Brain microvascular endothelial cell (primary cell): ENCODE data around the gene AMOTL1.

Experiments
- DNase-seq: peaks from one replicate; pipeline ENCODE4 v3.0.0-alpha.2; 2020
- H3K27ac ChIP-seq: fragments of 250-450 bp; sonication (Bioruptor Pico); 2 replicates; pipeline ENCODE4 v1.5.1; 2020; ENCODE audit warnings: mild to moderate bottlenecking, moderate library complexity
- H3K27me3 ChIP-seq: fragments of 250-450 bp; sonication (Bioruptor Pico); replicated peaks from 2 replicates; pipeline ENCODE4 v1.5.1; 2020; ENCODE audit warnings: mild to moderate bottlenecking
- H3K36me3 ChIP-seq: fragments of 250-450 bp; sonication (Bioruptor Pico); replicated peaks from 2 replicates; pipeline ENCODE4 v1.5.1; 2020; ENCODE audit warnings: mild to moderate bottlenecking
- H3K4me3 ChIP-seq: 2 replicates; pipeline ENCODE4 v1.5.1; 2011; ENCODE audit warnings: low read depth, mild to moderate bottlenecking, control low read depth, low read length, moderate library complexity
- in situ Hi-C: cut with HindIII; loops from 2 replicates; pipeline ENCODE4 v1.10.0; 2017; ENCODE audit warnings: low sequenced_read_pairs, low pct_ligation_motif_present
- TF ChIP-seq, protein P1 (sequence below): IDR thresholded peaks from 2 replicates; pipeline ENCODE4 v1.5.1; 2011; ENCODE audit warnings: low read depth, mild to moderate bottlenecking, moderate library complexity, low read length, control low read depth, inconsistent platforms; ENCODE audit errors: missing control alignments

The AMOTL1 gene

DNA sequence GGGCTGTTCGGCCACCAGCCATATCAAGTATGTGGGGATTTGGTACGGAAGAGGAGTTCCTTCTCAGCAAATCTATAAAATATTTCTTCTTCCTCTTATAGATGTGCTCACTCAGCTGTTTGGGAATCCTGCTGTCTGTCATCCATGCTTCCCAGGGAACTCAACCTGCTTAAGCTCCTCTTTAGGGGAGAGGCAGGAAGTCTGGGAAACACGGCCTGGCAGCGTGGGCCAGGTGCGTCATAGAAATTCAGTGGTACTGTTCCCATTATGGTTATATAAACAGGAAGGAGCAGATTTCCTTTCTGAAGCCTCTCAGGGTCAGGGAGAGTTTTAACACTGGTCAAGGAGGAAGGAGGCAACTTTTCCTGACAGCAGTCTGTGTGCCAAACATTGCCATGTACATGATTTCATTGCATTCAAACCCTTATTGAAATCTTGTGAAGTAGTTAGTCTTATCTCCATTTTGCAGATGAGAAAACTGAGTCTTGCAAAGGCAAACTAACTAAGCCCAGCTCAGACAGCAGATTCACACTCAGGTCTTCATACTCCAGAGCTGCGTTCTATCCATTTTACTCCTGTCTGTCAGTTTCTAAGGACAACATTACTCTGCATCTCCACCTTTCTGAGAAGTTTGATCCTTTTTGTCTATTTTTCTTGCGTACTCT, 35.4 kb upstream of the AMOTL1 start:
- in situ Hi-C loops, result no loop called here
- Histone ChIP-seq H3K27ac (peak overlapping the region; percentile 77), H3K36me3 (no peaks in the 10 kb centered on the region), H3K4me3 (no peak overlapping the region), H3K27me3 (no peaks in the 10 kb centered on the region)
- TF ChIP-seq, protein P1, sequence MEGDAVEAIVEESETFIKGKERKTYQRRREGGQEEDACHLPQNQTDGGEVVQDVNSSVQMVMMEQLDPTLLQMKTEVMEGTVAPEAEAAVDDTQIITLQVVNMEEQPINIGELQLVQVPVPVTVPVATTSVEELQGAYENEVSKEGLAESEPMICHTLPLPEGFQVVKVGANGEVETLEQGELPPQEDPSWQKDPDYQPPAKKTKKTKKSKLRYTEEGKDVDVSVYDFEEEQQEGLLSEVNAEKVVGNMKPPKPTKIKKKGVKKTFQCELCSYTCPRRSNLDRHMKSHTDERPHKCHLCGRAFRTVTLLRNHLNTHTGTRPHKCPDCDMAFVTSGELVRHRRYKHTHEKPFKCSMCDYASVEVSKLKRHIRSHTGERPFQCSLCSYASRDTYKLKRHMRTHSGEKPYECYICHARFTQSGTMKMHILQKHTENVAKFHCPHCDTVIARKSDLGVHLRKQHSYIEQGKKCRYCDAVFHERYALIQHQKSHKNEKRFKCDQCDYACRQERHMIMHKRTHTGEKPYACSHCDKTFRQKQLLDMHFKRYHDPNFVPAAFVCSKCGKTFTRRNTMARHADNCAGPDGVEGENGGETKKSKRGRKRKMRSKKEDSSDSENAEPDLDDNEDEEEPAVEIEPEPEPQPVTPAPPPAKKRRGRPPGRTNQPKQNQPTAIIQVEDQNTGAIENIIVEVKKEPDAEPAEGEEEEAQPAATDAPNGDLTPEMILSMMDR, result no peak
- DNase-seq, result peak; percentile 61

DNA sequence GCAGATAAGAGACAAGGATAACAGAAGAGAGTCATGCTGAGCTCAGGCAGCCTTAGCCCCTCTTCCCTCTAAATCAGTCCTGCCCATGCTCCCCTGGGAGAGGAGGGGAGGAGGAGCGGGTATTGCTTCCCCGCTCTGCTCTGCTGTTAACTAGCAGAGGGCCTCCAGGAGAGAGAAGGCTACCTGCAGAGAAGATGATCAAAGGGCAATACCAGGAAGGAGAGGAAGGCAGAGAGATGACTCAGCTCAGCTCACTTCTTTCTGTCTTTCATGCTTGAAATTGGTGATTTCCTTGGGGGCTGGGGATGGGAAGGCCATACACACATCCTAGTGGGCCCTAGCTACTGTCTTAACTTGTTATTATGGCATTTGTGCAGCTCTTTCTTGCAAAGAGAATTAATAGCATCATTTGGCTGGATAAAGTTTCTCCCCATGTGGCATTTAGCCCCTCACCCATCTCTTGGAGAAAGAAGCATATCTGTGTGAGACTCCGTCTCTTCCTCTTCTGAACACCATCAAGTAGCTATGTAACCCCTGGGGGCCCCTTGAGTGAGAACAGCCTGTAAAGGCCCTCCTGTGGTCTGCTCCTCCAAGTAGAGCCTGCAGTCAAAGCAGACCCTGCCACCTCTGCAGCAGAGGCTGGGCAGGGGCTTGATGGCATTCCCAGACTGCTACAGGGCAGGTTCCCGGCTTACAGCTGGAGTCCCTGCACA, 33.4 kb upstream of the AMOTL1 start:
- Histone ChIP-seq H3K27ac (no peak overlapping the region), H3K36me3 (no peaks in the 10 kb centered on the region), H3K4me3 (no peak overlapping the region), H3K27me3 (no peaks in the 10 kb centered on the region)
- in situ Hi-C loops, result no loop called here
- TF ChIP-seq, protein P1, result no peak
- DNase-seq, result no peak

DNA sequence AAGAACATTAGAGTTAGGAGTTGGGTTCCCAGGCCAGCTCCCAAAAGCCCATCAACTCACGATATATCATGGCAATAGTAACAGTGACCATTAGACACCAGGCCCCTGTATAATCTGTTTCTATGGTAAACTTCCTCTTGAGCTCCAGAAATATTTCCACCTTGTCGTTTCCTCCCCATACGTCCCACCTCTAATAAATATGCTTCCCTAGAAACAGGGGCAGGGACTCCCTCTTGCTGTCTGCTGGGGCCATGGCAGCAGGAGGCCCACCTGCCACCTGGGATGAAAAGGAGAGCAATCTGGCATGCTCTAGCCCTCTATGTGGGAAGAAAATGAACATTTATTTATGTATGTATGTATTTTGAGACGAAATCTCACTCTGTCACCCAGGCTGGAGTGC, 32.2 kb upstream of the AMOTL1 start:
- Histone ChIP-seq H3K27me3 (no peaks in the 10 kb centered on the region), H3K36me3 (no peaks in the 10 kb centered on the region), H3K27ac (no peak overlapping the region), H3K4me3 (no peak overlapping the region)
- DNase-seq, result no peak
- TF ChIP-seq, protein P1, result no peak
- in situ Hi-C loops, result no loop called here

DNA sequence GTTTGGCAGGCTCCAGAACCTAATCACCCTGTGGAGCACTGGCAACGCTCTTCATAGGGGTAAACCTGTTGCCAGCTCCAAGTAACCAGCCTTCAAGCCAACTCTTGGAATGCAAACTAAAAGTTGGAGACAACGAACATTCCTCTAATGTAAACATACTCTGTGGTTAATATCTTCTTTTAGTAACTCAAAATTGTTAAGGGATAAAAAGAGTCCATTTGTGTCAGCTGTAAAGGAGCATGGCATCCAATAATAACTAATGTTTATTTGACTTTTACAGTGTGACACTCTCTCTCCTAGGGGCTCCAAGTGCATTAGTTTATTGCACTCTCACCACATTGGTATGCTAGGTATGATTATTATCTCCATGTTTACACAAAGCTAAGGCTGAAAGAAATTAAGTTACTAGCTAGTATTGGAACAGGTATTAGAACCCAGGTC, 31.0 kb upstream of the AMOTL1 start:
- in situ Hi-C loops, result no loop called here

DNA sequence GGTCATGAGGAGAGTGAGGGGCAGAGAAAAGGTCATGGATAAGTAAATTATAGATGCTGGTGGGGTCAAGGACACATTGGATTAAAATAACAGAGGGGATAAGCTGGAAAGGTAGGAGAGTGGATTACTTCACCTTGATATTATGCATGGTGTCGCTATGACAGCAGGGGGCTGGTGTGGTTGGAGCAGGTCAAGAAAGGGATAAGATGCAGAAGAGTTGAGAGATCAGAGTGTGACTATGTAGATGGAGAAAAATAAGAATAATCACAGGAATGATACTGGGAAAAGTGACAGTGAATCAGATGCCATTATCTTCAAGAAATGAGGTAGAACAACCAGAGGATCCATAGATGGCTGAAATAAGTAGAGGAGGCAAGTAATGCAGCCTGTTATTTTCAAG, 29.4 kb upstream of the AMOTL1 start:
- in situ Hi-C loops, result no loop called here
- Histone ChIP-seq H3K4me3 (no peak overlapping the region), H3K36me3 (no peaks in the 10 kb centered on the region), H3K27me3 (no peaks in the 10 kb centered on the region), H3K27ac (no peak overlapping the region)
- DNase-seq, result no peak
- TF ChIP-seq, protein P1, result no peak

More for the DNA sequence above, 31.0 kb upstream of the AMOTL1 start:
- Histone ChIP-seq H3K4me3 (no peak overlapping the region), H3K27ac (no peak overlapping the region), H3K36me3 (no peaks in the 10 kb centered on the region), H3K27me3 (no peaks in the 10 kb centered on the region)
- no peak for DNase-seq
- TF ChIP-seq, protein P1, result no peak
